ENCODE results near the gene ITLN1. TPM values are rescaled to one million over a fixed set of nuclear protein-coding genes. Genes with fewer than 3 reads are reported as not detected.

Gene ITLN1
- total RNA-seq, result 0.37 TPM in 1 of 2 replicates, not detected in the other

DNA sequence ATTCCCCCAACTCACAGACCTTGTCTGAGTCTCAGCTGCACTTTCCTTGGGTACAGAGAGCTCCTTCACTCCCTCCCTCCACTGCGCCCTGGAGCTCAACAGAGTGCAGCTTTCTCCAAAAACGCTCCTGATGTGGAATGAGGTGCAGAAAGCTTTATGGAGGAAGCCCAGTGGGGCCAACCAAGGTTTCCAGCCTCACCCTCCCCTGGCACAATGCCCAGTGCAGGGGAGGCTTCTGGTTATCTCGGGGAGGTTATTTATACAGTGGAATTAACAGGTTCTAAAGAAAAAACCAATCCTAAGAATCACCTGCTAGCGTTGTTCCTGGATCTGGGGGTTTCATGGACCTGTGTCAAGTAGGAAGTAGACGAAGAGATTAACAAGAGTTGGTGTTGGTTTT is at the start of gene ITLN1:
ITLN1 (minus strand) TSS at position 139 of the 400 bp plus-strand sequence. CDS start 303 bp downstream, outside the sequence.

DNA sequence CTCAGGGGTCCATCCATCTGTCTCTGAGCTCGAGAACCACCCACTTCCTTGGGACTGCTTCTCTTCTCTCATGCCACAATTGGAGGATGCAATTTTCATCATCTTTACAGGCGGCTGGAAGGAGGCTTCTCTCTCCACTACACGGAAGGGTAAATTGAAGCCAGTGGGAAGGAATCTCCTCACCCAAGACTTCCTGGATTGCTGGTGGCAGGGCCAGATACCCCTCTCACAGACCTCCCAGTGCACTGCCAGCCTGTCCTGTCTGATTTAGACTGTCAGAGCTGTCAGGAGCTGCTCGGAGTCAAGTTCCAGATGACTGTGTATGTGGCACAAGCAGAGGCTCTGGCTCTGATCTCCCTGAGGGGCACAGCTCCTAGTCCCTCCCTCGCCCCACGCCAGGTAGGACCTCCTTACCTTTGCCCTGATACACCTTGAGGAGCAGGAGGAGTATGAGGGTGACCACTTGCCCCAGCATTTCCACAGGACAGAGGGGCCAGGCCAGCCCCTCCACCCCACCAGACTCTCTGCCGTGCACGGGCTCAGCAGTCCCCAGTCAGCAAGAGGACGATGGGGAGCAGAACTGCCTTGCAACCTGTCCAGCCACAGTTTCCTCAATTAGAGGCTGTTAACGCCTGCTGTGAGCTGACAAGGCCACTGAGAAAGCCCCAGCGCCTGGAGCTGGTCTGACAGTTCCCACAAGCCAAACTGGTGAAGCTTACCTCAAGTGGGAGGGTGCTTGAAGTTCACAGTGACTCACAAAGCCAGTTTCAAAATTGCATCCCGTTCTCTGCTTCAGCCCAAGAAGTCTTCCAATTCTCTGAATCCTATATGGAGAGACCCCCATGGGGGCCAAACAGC is 22.5 kb downstream of the ITLN1 start, which contains the start of gene CD244:
CD244 (minus strand) TSS at position 685 of the 858 bp plus-strand sequence; CDS start at position 475, 210 bp downstream.

Other genes starting within 250 kb of the ITLN1 start
- gene SLAMF1, start 238.1 kb downstream of the ITLN1 start, total RNA-seq, result not detected in 2 replicates
- gene CD48, start 173.4 kb downstream of the ITLN1 start, total RNA-seq, result not detected in 2 replicates
- not detected in 2 replicates for gene SLAMF7, start 145.9 kb downstream of the ITLN1 start, total RNA-seq
- gene LY9, start 89.0 kb downstream of the ITLN1 start, total RNA-seq, result not detected in 2 replicates
- not detected in 2 replicates for gene CD244, start 22.3 kb downstream of the ITLN1 start, total RNA-seq
- gene ITLN2, start 69.6 kb upstream of the ITLN1 start, total RNA-seq, result not detected in 2 replicates
- 4.1 and 10.9 TPM in 2 replicates for gene F11R, start 136.0 kb upstream of the ITLN1 start, total RNA-seq
- 14.5 and 21.0 TPM in 2 replicates for gene TSTD1, start 153.8 kb upstream of the ITLN1 start, total RNA-seq
- 25.1 and 30.8 TPM in 2 replicates for gene USF1, start 160.8 kb upstream of the ITLN1 start, total RNA-seq
- gene ARHGAP30, start 184.7 kb upstream of the ITLN1 start, total RNA-seq, result not detected in 2 replicates
- gene NECTIN4, start 204.4 kb upstream of the ITLN1 start, total RNA-seq, result 0.10 TPM in 1 of 2 replicates, not detected in the other
- 2.0 and 2.6 TPM in 2 replicates for gene KLHDC9, start 213.2 kb upstream of the ITLN1 start, total RNA-seq
- gene PFDN2, start 232.9 kb upstream of the ITLN1 start, total RNA-seq, result 34.9 and 36.8 TPM in 2 replicates
- gene NIT1, start 232.9 kb upstream of the ITLN1 start, total RNA-seq, result 12.6 and 18.6 TPM in 2 replicates
- gene DEDD, start 247.5 kb upstream of the ITLN1 start, total RNA-seq, result 26.5 and 28.1 TPM in 2 replicates

Measured in cardiac ventricle fibroblast (primary cell).